KG1 (cell line): ENCODE data around the gene FIGNL2.
"Not testable (repeated sequence)": the region's sequence is repeated elsewhere in the genome, so short reads cannot be mapped to it uniquely, and the experiment has no call there.

ENCODE experiments used
- DNase-seq: peaks from one replicate; lab custom pipeline; 2025; lab: John Stamatoyannopoulos, UW

The FIGNL2 gene

GRCh38 chr12:51834411-51834810 is 14.1 kb downstream of the FIGNL2 start:
- no peak for DNase-seq

- no peak for DNase-seq
Observed at GRCh38 chr12:51833448-51834227, 14.9 kb downstream of the FIGNL2 start.

- no peak for DNase-seq
Observed at GRCh38 chr12:51832354-51833107, 16.0 kb downstream of the FIGNL2 start.

GRCh38 chr12:51831817-51832216 is 16.7 kb downstream of the FIGNL2 start:
- not testable (repeated sequence) for DNase-seq

- DNase-seq, result no peak
Observed at GRCh38 chr12:51829641-51830040, 18.9 kb downstream of the FIGNL2 start.

GRCh38 chr12:51829011-51829481 is 19.5 kb downstream of the FIGNL2 start:
- no peak for DNase-seq

GRCh38 chr12:51827925-51828818 is 20.3 kb downstream of the FIGNL2 start:
- DNase-seq, result no peak

- DNase-seq, result no peak
Observed at GRCh38 chr12:51826881-51827280, 21.6 kb downstream of the FIGNL2 start.

GRCh38 chr12:51825216-51825615 is 23.3 kb downstream of the FIGNL2 start:
- DNase-seq, result no peak

- no peak for DNase-seq
Observed at GRCh38 chr12:51823875-51824565, 24.5 kb downstream of the FIGNL2 start.

- DNase-seq, result no peak
Observed at GRCh38 chr12:51822956-51823355, 25.6 kb downstream of the FIGNL2 start.

- DNase-seq, result no peak
Observed at GRCh38 chr12:51822261-51822616, 26.3 kb downstream of the FIGNL2 start.

- DNase-seq, result no peak
Observed at GRCh38 chr12:51821440-51822260, 26.9 kb downstream of the FIGNL2 start.

GRCh38 chr12:51820526-51821439 is 27.7 kb downstream of the FIGNL2 start:
- DNase-seq, result peak; percentile 38

GRCh38 chr12:51819736-51820525 is 28.6 kb downstream of the FIGNL2 start:
- no peak for DNase-seq

- no peak for DNase-seq
Observed at GRCh38 chr12:51818566-51819300, 29.8 kb downstream of the FIGNL2 start.

GRCh38 chr12:51818086-51818485 is 30.4 kb downstream of the FIGNL2 start:
- no peak for DNase-seq
